HCT116 (cell line): ENCODE data around the gene GXYLT2. TPM values are rescaled to one million over a fixed set of nuclear protein-coding genes. Genes with fewer than 3 reads are reported as not detected.

Experiments
- ATAC-seq: fragments of 200-7000 bp; cut with Tn5 transposase; 2 replicates; pipeline ENCODE4 v1.9.1; 2020; ENCODE audit warnings: mild to moderate bottlenecking, moderate library complexity
- BruUV-seq: library from RNA; stranded (reverse); fragments of 400-500 nt; replicated peaks from 2 replicates; lab custom pipeline; 2021; lab: Mats Ljungman, UMichigan
- CTCF ChIA-PET: fragments of 300-600 bp; sonication (Branson Sonifier 250); formaldehyde crosslinking; loops from one replicate; lab custom pipeline; 2021; ENCODE audit warnings: antibody characterized with exemption; lab: Charles Lee
- POLR2A ChIA-PET: fragments of 300-600, 350-600 bp; sonication (Branson Sonifier 250); formaldehyde crosslinking; loops from one replicate; lab custom pipeline; 2021; ENCODE audit warnings: antibody characterized with exemption; lab: Charles Lee
- RAD21 ChIA-PET, 2 experiments: fragments of 300-600 bp; sonication (Branson Sonifier 250); formaldehyde crosslinking; loops; one replicate each; lab custom pipeline; 2023; ENCODE audit warnings: low total read pairs in 2 of 2; ENCODE audit not compliant: uncharacterized antibody in 2 of 2, unreplicated experiment in 2 of 2, low non-redundant PET in 1 of 2; lab: Charles Lee
- DNase-seq: peaks from one replicate; pipeline ENCODE4 v3.0.0-alpha.2; 2010; ENCODE audit warnings: low read depth, low spot score
- H2AFZ ChIP-seq: fragments of 200-600 bp; shearing (Covaris generic), sonication (generic); 2 replicates; pipeline ENCODE4 v1.6.1; 2017; ENCODE audit warnings: low read depth, mixed run types, mixed read lengths, antibody characterized with exemption, low read length; ENCODE audit not compliant: poor library complexity, severe bottlenecking
- H3K27ac ChIP-seq: 2 replicates; pipeline ENCODE4 v1.5.1; 2012; ENCODE audit warnings: low read depth, low read length
- H3K27me3 ChIP-seq: fragments of 200-600 bp; sonication (generic); 2 replicates; pipeline ENCODE4 v1.6.1; 2016; ENCODE audit warnings: mixed run types, low read length, mixed read lengths; ENCODE audit not compliant: insufficient read depth
- H3K36me3 ChIP-seq, 2 experiments: fragments of 200-500 bp in 1 of 2; fragments of 200-600 bp in 1 of 2; sonication (Bioruptor generic) in 1 of 2; sonication (generic) in 1 of 2; 2 replicates each; pipeline versions ENCODE4 v1.5.1 to v1.6.1; 2014 to 2016; ENCODE audit warnings: low read length in 2 of 2, inconsistent platforms in 1 of 2, mixed read lengths in 1 of 2, mixed run types in 1 of 2; ENCODE audit not compliant: insufficient read depth in 2 of 2, control insufficient read depth in 1 of 2
- H3K4me1 ChIP-seq, 2 experiments: fragments of 200-600 bp in 1 of 2; sonication (generic) in 1 of 2; 2 replicates each; pipeline versions ENCODE4 v1.5.1 to v1.6.1; 2012 to 2017; ENCODE audit warnings: low read length in 2 of 2, inconsistent platforms in 1 of 2, mild to moderate bottlenecking in 1 of 2, mixed read lengths in 1 of 2, mixed run types in 1 of 2, moderate library complexity in 1 of 2; ENCODE audit not compliant: insufficient read depth in 2 of 2, control insufficient read depth in 1 of 2
- H3K4me2 ChIP-seq: fragments of 200-600 bp; sonication (generic); 2 replicates; pipeline ENCODE4 v1.6.1; 2017; ENCODE audit warnings: mixed run types, low read length, mixed read lengths
- H3K4me3 ChIP-seq, 2 experiments: fragments of 200-600 bp in 1 of 2; sonication (generic) in 1 of 2; replicated peaks in 1 of 2; 2 replicates each; pipeline ENCODE4 v1.5.1; 2011 to 2016; ENCODE audit warnings: low read length in 2 of 2, control low read depth in 1 of 2, low read depth in 1 of 2, mild to moderate bottlenecking in 1 of 2, mixed read lengths in 1 of 2, mixed run types in 1 of 2
- H3K79me2 ChIP-seq: fragments of 200-600 bp; sonication (generic); 2 replicates; pipeline ENCODE4 v1.6.1; 2017; ENCODE audit warnings: mild to moderate bottlenecking, mixed run types, low read length, moderate library complexity, mixed read lengths; ENCODE audit not compliant: insufficient read depth
- H3K9ac ChIP-seq: fragments of 200-600 bp; sonication (generic); 2 replicates; pipeline ENCODE4 v1.6.1; 2016; ENCODE audit warnings: low read length, mixed read lengths
- H3K9me2 ChIP-seq: fragments of 200-600 bp; sonication (generic), shearing (Covaris generic); 2 replicates; pipeline ENCODE4 v1.6.1; 2017; ENCODE audit warnings: mixed run types, mild to moderate bottlenecking, moderate library complexity; ENCODE audit not compliant: insufficient read depth
- H3K9me3 ChIP-seq, 2 experiments: fragments of 200-500 bp in 1 of 2; fragments of 200-600 bp in 1 of 2; sonication (Bioruptor generic) in 1 of 2; sonication (generic) in 1 of 2; 2 replicates each; pipeline ENCODE4 v1.6.1; 2014 to 2017; ENCODE audit warnings: low read length in 2 of 2, mixed read lengths in 2 of 2, inconsistent platforms in 1 of 2, low read depth in 1 of 2, mild to moderate bottlenecking in 1 of 2, mixed run types in 1 of 2, moderate library complexity in 1 of 2; ENCODE audit not compliant: control insufficient read depth in 1 of 2, insufficient read depth in 1 of 2
- H4K20me1 ChIP-seq: fragments of 200-600 bp; sonication (generic), shearing (Covaris generic); 2 replicates; pipeline ENCODE4 v1.6.1; 2017; ENCODE audit warnings: mixed run types, mild to moderate bottlenecking, moderate library complexity; ENCODE audit not compliant: insufficient read depth
- CTCF ChIP-seq, 3 experiments: fragments of 200-600 bp in 1 of 3; sonication (generic) in 1 of 3; IDR thresholded peaks in 2 of 3; conservative IDR thresholded peaks in 1 of 3; 2 replicates each; pipeline ENCODE4 v1.5.1; 2012 to 2017; ENCODE audit warnings: low read depth in 2 of 3, low read length in 2 of 3, antibody characterized with exemption in 1 of 3, borderline replicate concordance in 1 of 3, control low read depth in 1 of 3, mild to moderate bottlenecking in 1 of 3, mixed read lengths in 1 of 3, mixed run types in 1 of 3, moderate library complexity in 1 of 3; ENCODE audit not compliant: insufficient read depth in 1 of 3
- EGR1 ChIP-seq: IDR thresholded peaks from 2 replicates; pipeline ENCODE4 v1.6.1; 2012; ENCODE audit warnings: low read depth
- EZH2phosphoT487 ChIP-seq: fragments of 200-600 bp; IDR thresholded peaks from 2 replicates; pipeline ENCODE4 v1.6.1; 2018; ENCODE audit warnings: antibody characterized with exemption, borderline replicate concordance
- SP1 ChIP-seq: IDR thresholded peaks from 2 replicates; pipeline ENCODE4 v1.6.1; 2012; ENCODE audit warnings: low read depth
- TCF7L2 ChIP-seq: IDR thresholded peaks from 2 replicates; pipeline ENCODE4 v1.7.0; 2011; ENCODE audit warnings: borderline replicate concordance, inconsistent platforms; ENCODE audit not compliant: insufficient read depth, insufficient read length; ENCODE audit errors: extremely low read depth
- intact Hi-C: fragments of 100-400 bp; cut with micrococcal nuclease; formaldehyde crosslinking; loops from 2 replicates; pipeline ENCODE4 v1.10.0; 2022
- total RNA-seq: library from RNA; stranded (reverse); gene quantifications from one replicate; pipeline ENCODE4 v1.2.1, GENCODE V29; 2021; ENCODE audit not compliant: unreplicated experiment

GXYLT2 gene
- total RNA-seq, 1 experiment from 2014 or later = 5.6 TPM

DNA sequence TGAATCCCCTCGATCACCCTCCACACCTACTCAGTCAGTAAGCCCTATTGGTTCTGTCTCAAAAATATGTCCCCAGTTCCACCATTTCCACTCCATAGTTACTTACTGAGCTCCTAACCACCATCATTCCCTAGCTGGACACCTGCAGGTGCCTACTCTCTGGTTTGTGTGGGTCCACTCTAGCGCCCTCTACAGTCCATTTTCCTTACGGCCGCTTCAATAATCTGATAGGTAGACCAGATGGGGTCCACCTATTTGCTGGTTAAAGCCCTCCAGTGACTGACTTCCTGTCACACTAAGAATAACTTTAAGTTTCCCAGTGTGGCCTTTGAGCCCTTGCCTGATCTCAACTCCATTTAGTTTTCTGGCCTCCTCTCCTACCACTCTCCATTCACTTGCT, 5.0 kb downstream of the GXYLT2 start:
- POLR2A ChIA-PET = no interaction called here
- Histone ChIP-seq H3K9me3 (no peaks in the 10 kb centered on the region), H3K4me3 (no peak overlapping the region), H3K36me3 (no peaks in the 10 kb centered on the region), H3K4me1 (peaks cover 27 to 31% of the 10 kb centered on the region in 2 experiments), H3K9ac (no peak overlapping the region), H3K27me3 (no peaks in the 10 kb centered on the region), H2AFZ (no peak overlapping the region), H3K9me2 (no peaks in the 10 kb centered on the region), H3K27ac (no peak overlapping the region), H4K20me1 (no peaks in the 10 kb centered on the region), H3K79me2 (no peaks in the 10 kb centered on the region)
- ATAC-seq = no peak
- no TSS peak for BruUV-seq
- intact Hi-C loops = no loop called here
- CTCF ChIA-PET = interaction anchor here (0.6 to 1.0 kb wide), 4 partner anchors 10 to 42 kb away, joined by 3 to 5 read pairs (median 4); no protein-coding TSS in a partner anchor
- TF ChIP-seq SP1 = no peak
- peak in 2 of 3 experiments; percentile 72 to 80; a peak in 4 of 6 replicates for TF ChIP-seq CTCF (IDR thresholded peaks at IDR 0.05 in 2 of 3, conservative IDR thresholded peaks at IDR 0.05 in 1 of 3; ENCODE audit: borderline replicate concordance in 1 of 3, insufficient read depth in 1 of 3, low read depth in 2 of 3, low read length in 2 of 3)
- TF ChIP-seq EGR1 = no peak
- no peak for TF ChIP-seq TCF7L2
- TF ChIP-seq, all 23 proteins: peak for 1
- RAD21 ChIA-PET = no interaction called here
- H3K4me2 ChIP-seq = no peak overlapping the region
- no peak for DNase-seq

DNA sequence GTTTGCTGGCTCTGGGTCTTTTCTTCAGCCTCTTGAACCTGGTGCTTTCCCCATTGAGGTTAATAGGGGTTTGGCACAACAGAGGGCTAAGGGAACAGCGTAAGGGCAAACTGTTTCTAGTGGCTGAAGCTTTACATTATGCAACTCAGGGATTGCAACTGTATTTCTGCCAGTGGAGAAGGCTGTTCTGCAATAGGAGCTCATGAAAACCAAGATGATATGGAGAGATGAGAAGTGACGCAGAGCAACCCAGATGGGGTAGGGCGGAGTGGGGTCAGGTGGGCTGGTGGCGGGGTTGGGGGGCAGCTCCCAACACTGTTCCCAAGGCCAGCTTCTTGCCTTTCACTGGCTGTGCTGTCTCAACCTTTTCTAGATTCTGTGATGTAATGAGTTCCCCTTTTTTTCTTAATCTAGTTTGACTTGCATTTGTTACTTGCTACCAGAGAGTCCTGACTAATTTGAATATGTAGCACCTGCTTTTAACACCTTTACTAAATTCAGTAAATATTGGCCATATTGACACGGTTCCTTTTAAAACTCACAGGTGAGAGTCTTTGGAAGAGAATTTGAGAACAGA, 7.2 kb downstream of the GXYLT2 start:
- H3K4me3 ChIP-seq = no peak overlapping the region
- ATAC-seq = no peak
- no peaks in the 10 kb centered on the region for H3K79me2 ChIP-seq
- DNase-seq = no peak
- no peak overlapping the region for H2AFZ ChIP-seq
- H4K20me1 ChIP-seq = no peaks in the 10 kb centered on the region
- no peaks in the 10 kb centered on the region for H3K9me2 ChIP-seq
- no TSS peak for BruUV-seq
- no peaks in the 10 kb centered on the region for H3K9me3 ChIP-seq
- H3K27ac ChIP-seq = no peak overlapping the region
- no peak for TF ChIP-seq EZH2phosphoT487
- peaks cover 14 to 21% of the 10 kb centered on the region in 2 experiments for H3K4me1 ChIP-seq
- H3K4me2 ChIP-seq = no peak overlapping the region
- H3K9ac ChIP-seq = no peak overlapping the region
- no peaks in the 10 kb centered on the region for H3K27me3 ChIP-seq
- POLR2A ChIA-PET = no interaction called here
- intact Hi-C loops = no loop called here
- RAD21 ChIA-PET = no interaction called here
- H3K36me3 ChIP-seq = no peaks in the 10 kb centered on the region
- CTCF ChIA-PET = no interaction called here
